T-helper 2 cell treated with Interferon-gamma antibody and Interleukin-4, amounts not matched to agents 100 ng/mL and 5 ng/mL, for 36 hours (primary cell): ENCODE results near the gene ST3GAL3. TPM values are rescaled to one million over a fixed set of nuclear protein-coding genes. Genes with fewer than 3 reads are reported as not detected.
"Not testable (repeated sequence)": the region's sequence is repeated elsewhere in the genome, so short reads cannot be mapped to it uniquely, and the experiment has no call there.

Experiments used
- intact Hi-C: fragments of 100-400 bp; cut with micrococcal nuclease; formaldehyde crosslinking; loops from one replicate; pipeline ENCODE4 v1.15.1; 2023
- total RNA-seq: library from RNA; stranded (reverse); gene quantifications from 2 replicates; pipeline ENCODE4 v1.2.3, GENCODE V29; 2022

Gene ST3GAL3
- total RNA-seq, 1 donor from 2014 or later: 23.4 TPM

DNA sequence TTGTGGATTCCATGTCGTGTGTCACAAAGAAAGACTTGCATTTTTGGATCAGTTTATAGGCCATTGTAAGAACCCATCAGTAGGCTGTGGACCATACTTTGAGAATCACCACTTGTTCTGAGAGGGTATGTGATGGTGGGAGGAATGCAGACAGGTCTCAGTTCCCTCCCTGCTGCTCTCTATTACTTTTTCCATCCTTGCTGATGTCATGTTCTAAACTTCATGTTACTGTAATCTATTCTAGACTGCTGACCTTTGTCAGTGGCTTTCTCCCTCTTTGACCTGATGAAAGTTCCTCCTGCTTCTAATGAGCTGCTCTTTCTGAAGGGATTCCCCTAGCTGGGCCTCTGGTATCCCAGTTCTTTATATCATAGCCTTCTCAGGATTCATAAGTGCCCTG is 46.1 kb downstream of the ST3GAL3 start:
- intact Hi-C loops: no loop called here

DNA sequence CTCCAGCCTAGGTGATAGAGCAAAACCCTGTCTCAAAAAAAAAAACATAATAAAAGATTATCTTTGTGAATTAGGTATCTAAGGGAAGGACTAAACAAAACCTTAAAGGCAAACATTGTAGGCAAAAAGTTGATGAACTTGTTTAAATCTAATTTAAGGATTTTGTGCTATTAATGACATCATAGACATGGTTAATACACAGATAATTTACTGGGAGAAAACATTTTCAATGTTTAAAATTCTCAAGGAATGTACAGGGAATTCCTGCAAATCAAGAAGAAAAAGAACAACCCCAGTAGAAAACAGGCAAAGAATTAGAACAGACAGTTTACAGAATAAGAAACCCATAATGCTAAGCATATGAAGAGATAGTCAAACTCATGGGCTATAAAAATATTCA is 47.6 kb downstream of the ST3GAL3 start:
- intact Hi-C loops: no loop called here

- intact Hi-C loops: no loop called here
Observed at GRCh38 chr1:43757343-43758053, 50.2 kb downstream of the ST3GAL3 start.

DNA sequence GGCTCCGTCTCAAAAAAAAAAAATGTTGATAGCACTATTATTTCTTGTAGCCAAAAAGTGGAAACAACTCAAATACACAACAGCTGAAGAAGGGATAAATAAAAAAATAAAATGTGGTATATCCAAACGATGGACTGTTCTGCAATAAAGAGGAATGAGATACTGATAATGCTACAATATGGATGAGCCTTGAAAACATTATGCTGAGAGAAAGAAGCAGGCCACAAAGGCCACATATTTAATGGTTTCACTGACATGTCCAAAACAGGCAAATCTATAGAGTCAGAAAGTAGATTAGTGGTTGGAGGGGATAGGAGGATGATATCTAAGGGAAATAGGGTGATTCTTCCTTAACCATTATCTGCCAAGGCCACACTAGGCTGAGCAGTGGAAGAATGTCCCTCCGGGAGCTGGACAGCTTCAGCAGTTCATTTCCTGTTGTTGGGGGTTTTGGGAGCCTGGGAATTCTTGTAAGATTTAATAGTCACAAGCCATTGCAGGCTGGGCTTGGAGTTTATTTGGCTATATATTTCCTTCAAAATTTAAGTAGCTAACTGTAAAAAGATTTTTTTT is 53.5 kb downstream of the ST3GAL3 start:
- intact Hi-C loops: no loop called here

GRCh38 chr1:43763497-43763973 is 56.2 kb downstream of the ST3GAL3 start:
- intact Hi-C loops: loop anchor here (1.0 kb wide), 3 partner anchors 171 to 273 kb away; no protein-coding TSS in a partner anchor

DNA sequence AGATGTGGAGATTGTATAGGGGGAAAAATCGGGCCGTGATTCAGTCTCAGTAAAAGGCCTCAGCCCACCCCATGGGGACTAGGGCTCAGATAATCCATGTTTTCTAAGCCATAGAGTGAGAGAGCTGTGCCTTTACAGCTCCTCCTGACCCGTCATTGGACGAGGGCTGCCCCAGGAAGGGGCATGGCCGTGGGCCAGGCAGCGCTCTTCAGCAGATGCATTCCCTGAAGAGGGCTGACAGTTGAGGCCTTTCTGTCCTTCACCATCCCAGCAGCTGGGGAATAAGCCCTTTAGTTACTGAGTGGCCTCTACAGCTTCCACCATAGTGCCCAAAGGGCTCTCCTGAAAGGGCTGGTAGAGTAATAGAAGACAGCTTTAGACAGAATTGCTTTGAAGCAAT is 57.2 kb downstream of the ST3GAL3 start:
- intact Hi-C loops: no loop called here

DNA sequence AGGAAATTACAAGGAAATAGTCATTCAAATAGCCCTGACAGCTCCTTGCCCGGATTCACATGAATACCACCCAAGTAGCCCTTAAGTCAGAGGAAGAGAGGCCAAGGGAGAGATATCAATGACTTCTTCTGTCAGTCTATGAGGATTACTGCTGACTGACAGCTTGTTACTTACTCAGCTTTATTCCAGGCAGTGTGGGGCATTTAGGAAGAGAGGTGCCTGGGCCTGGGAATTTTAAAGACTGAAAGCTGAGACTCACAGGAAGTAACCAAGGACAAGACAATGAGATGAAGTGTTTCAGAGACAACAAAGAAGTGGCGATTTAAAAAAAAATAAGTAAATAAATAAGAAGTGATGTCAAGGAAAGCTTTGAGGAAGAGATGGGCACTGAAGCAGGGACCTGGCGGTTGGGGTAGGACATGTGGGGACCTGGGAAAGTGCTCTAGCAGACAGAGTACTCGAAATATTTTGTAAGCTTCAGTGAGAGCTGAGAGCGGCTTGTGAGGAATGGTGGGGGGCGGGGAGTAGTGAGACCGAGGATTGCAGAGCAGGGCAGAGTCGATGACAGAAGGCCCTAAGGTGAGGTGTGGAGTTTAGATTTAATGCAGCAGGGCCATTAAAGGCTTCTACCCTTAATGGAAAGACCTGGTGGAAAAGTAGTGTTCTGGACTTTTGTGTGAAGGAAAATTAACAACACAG is 58.9 kb downstream of the ST3GAL3 start:
- intact Hi-C loops: no loop called here

DNA sequence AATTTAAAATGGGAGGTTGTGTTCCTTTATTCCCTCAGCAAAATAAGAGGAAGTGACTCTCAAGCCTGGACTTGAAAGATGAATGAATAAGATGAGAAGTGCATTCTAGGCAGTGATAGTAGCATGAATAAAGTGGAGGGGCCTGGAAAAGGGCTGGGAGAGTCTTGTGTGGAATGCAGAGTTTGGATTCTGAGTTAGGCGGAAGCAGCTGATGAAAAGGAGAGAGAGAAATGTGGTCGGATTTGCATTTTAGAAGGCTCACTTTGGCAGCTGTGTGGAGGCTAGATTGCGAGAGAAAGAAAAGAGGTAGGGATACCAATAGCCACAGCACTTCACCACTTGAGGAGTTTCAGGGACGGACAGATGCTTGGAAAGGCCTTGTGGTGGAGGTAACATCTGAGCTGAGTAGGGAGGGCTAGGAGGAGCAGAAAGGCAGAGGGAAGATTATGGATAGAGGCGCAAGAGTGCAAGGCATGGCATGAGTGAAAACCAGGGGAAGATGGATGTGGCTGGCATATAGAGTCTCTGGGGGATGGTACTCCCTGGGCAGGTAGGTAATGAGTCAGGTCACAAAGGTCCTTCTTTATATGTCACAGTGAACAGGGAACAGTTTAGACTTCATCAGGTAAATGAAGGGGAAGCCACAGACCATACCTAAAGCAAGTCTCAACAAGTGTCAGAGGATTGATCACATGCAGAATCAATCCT is 59.6 kb downstream of the ST3GAL3 start:
- intact Hi-C loops: no loop called here

DNA sequence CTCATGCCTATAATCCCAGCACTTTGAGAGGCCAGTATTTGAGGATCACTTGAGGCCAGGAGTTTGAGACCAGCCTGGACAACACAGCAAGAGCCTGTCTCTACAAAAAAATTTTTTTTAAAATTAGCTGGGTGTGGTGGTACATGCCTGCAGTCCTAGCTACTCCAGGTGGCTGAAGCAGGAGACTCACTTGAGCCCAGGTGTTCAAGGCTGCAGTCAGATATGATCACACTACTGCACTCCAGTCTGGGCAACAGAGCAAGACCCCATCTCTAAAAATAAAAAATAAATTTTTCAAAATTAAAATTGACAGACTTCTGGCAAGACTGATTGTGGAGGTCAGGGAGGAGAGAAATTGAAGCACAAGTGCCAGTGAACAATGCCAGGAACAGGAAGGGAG is 60.8 kb downstream of the ST3GAL3 start:
- intact Hi-C loops: no loop called here

- intact Hi-C loops: no loop called here
Observed at GRCh38 chr1:43769350-43769908, 62.1 kb downstream of the ST3GAL3 start.

DNA sequence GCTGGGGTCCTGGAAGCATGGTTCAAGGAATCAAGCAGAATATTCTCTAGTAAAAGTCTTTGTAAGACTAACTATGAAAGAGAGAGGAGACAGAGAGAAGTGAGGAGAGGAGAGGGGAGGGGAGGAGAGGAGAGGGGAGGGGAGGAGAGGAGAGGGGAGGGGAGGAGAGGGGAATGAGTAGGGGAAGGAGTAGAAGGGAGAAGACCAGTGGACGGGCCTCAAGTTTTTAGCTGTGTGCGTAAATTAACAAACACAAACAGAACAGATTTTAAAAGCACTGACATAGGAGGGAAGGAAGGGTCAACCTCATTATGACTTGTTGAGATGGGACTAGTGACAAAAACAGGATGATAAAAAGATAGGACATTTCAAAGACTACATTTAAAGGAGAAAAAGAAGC is 62.8 kb downstream of the ST3GAL3 start:
- intact Hi-C loops: no loop called here

DNA sequence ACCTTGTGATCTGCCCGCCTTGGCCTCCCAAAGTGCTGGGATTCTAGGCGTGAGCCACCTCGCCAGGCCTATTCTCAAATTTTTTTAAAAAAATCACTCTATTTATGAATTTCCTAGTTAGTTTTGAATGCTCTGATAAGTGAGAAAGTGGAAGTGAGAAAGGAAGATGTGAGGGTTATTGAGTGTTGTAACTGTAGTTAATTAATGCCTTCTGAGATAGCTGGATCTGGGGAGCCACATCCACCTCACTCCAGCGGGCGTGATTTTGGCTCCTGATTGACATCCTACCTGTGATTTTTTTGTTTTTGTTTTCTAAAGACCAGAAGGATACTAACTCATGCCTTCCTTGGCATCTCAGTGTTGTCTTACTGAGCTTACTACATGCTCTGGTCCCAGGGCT is 65.6 kb downstream of the ST3GAL3 start:
- intact Hi-C loops: no loop called here

DNA sequence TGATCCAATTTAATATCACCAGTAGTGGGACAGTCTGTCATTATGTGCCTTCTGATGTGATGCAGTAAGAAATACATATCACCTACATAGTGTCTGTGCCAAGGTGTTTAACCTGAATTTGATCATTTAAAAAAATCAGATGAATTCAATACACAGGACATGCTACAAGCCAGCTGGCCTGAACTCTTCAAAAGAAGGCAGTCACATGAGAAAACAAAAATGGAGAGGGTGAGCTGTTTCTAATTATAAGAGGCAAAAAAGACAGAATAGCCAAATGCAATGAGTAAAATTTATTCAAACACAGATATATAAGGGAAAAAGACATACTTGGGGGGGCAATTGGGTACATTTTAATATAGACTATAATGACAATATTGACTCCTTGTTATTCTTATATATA is 66.5 kb downstream of the ST3GAL3 start:
- intact Hi-C loops: no loop called here

GRCh38 chr1:43774359-43774758 is 67.0 kb downstream of the ST3GAL3 start:
- intact Hi-C loops: no loop called here

- intact Hi-C loops: no loop called here
Observed at GRCh38 chr1:43776043-43776761, 68.9 kb downstream of the ST3GAL3 start.

- intact Hi-C loops: not testable (repeated sequence)
Observed at GRCh38 chr1:43777916-43778315, 70.6 kb downstream of the ST3GAL3 start.

DNA sequence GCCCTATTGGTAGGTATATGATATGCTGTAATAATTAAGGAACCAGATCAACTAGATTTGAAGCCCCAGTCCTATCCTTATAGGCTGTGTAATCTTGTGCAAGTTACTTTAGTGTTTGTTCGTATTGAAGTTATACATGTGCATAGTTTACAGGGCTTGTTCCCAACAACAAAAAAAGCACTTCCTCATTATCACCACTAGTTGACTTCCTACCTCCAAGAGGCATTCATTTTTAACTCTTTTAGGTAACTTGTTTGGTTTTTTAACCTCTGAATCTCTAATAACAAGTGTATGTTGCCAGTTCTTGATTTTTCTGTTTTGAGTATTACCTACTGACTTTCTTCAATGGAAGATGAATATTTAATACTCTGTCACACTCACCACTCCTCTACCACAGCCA is 71.9 kb downstream of the ST3GAL3 start:
- intact Hi-C loops: no loop called here

GRCh38 chr1:43779805-43780403 is 72.6 kb downstream of the ST3GAL3 start:
- intact Hi-C loops: no loop called here

- intact Hi-C loops: no loop called here
Observed at GRCh38 chr1:43781574-43781973, 74.2 kb downstream of the ST3GAL3 start.

DNA sequence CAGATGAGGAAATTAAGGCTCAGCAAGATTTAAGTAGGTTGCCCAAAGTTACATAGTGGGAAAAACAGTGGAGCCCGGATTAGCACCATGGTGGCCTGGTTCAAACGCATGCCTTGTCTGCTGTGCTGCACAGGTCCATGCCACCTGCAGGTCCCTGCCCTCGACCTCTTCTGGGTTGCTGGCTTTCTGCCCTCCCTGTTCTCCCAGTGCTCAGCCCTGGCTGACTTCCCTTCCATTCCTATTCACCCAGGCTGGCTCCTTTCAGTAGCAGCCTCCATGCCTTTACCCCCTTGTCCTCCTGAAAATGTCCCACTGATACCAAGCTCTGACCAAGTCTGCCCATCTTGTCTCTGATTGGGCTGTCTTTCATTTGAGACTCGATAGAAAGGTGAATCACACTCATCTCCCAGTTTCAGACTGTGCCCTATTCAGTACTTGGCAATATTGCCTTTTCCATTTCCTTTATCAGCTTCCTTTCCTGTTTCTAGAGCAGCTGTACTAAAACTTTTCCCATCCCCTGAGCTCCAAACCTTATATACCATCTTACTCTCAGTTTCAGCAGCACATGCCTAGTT is 75.8 kb downstream of the ST3GAL3 start:
- intact Hi-C loops: no loop called here
